Cortex of kidney (tissue), 1 donor: Measurements from ENCODE around the gene UMODL1.

Experiments
- DNase-seq: peaks from one replicate; lab custom pipeline; 2025; lab: John Stamatoyannopoulos, UW

The UMODL1 gene

GRCh38 chr21:42149656-42150473 is 78.7 kb downstream of the UMODL1 start:
- no peak for DNase-seq

- DNase-seq: no peak
Measured at GRCh38 chr21:42150474-42151085, 79.5 kb downstream of the UMODL1 start.

- DNase-seq: no peak
Measured at GRCh38 chr21:42151148-42151947, 80.2 kb downstream of the UMODL1 start.

- no peak for DNase-seq
Measured at GRCh38 chr21:42151948-42152220, 80.8 kb downstream of the UMODL1 start.

- DNase-seq: no peak
Measured at GRCh38 chr21:42153046-42153686, 82.0 kb downstream of the UMODL1 start.

- DNase-seq: no peak
Measured at GRCh38 chr21:42153746-42154145, 82.6 kb downstream of the UMODL1 start.

GRCh38 chr21:42154237-42155044 is 83.3 kb downstream of the UMODL1 start:
- DNase-seq: no peak

- no peak for DNase-seq
Measured at GRCh38 chr21:42155045-42155855, 84.1 kb downstream of the UMODL1 start.

- no peak for DNase-seq
Measured at GRCh38 chr21:42156690-42157605, 85.8 kb downstream of the UMODL1 start.

GRCh38 chr21:42157606-42158310 is 86.6 kb downstream of the UMODL1 start:
- DNase-seq: no peak

GRCh38 chr21:42158846-42159245 is 87.7 kb downstream of the UMODL1 start:
- DNase-seq: no peak

- no peak for DNase-seq
Measured at GRCh38 chr21:42159560-42160110, 88.5 kb downstream of the UMODL1 start.

- DNase-seq: no peak
Measured at GRCh38 chr21:42160111-42160721, 89.1 kb downstream of the UMODL1 start.

- no peak for DNase-seq
Measured at GRCh38 chr21:42160765-42161164, 89.6 kb downstream of the UMODL1 start.

GRCh38 chr21:42161401-42161955 is 90.4 kb downstream of the UMODL1 start:
- DNase-seq: no peak

GRCh38 chr21:42161956-42162681 is 91.0 kb downstream of the UMODL1 start:
- DNase-seq: no peak

- DNase-seq: no peak
Measured at GRCh38 chr21:42162831-42163510, 91.9 kb downstream of the UMODL1 start.
